ENCODE data around the gene NODAL. TPM values are rescaled to one million over a fixed set of nuclear protein-coding genes. Genes with fewer than 3 reads are reported as not detected.

The NODAL gene
- total RNA-seq, 1 experiment from 2014 or later = not detected

DNA sequence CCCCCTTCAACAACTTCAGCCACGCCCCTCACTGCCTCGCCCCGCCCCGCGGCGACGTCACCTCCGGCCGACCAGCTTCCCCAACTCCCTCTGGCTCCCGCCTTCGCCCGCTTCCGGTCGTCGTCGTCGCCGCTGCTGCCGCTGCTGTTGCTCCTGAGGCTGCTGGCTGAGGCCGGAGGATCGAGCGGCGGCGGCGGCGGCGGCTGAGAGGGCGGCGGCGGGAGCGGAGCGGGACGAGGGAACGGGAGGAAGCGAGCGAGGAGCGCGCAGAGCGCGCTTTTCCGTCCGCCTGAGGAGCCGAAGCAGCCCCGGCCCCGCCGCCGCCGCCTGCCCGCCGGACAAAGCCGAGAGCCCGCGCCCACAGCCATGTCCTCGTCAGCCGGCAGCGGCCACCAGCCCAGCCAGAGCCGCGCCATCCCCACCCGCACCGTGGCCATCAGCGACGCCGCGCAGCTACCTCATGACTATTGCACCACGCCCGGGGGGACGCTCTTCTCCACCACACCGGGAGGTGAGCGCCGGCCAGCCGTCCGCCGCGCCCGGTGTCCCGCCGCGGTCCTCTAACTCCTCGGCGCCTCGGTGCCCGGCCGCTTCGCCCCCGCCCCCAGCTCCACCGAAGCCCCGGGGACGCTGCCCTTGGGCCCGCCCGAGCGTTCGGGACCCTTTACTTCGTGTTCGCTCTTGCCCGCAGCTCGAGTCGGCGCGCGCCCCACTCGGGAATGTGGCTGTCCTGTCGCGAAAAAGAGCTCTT is 37.3 kb downstream of the NODAL start, which contains the start of gene EIF4EBP2:
Gene EIF4EBP2, plus strand, starts transcription at position 110 of the 751 bp plus-strand sequence. Its CDS starts 257 bp downstream, at position 367.
- Histone ChIP-seq H3K79me2 (ENCODE audit: low read length) (peaks cover 41% of the 10 kb centered on the region), H3K27me3 (ENCODE audit: low read length) (no peaks in the 10 kb centered on the region), H3K27ac (ENCODE audit: low read length) (peak within 1 kb of the TSS; percentile 18), H3K9me3 (ENCODE audit: low read length) (no peaks in the 10 kb centered on the region), H3K4me3 (ENCODE audit: low read length) (peak within 1 kb of the TSS; percentile 75), H3K4me2 (ENCODE audit: low read length) (peak within 1 kb of the TSS; percentile 90), H3K9me2 (replicated peaks; ENCODE audit: low read length) (no peaks in the 10 kb centered on the region), H4K20me1 (ENCODE audit: low read length) (peaks cover 34% of the 10 kb centered on the region), H2AFZ (ENCODE audit: low read length) (peak within 1 kb of the TSS; percentile 90), H3F3A (ENCODE audit: low read length, unreplicated experiment) (no peaks in the 10 kb centered on the region), H3K9ac (ENCODE audit: low read length) (peak within 1 kb of the TSS; percentile 84), H3K4me1 (ENCODE audit: insufficient read depth, low read length) (peaks cover 24% of the 10 kb centered on the region), H3K36me3 (ENCODE audit: low read depth, low read length) (no peaks in the 10 kb centered on the region)
- TF ChIP-seq, protein P1, sequence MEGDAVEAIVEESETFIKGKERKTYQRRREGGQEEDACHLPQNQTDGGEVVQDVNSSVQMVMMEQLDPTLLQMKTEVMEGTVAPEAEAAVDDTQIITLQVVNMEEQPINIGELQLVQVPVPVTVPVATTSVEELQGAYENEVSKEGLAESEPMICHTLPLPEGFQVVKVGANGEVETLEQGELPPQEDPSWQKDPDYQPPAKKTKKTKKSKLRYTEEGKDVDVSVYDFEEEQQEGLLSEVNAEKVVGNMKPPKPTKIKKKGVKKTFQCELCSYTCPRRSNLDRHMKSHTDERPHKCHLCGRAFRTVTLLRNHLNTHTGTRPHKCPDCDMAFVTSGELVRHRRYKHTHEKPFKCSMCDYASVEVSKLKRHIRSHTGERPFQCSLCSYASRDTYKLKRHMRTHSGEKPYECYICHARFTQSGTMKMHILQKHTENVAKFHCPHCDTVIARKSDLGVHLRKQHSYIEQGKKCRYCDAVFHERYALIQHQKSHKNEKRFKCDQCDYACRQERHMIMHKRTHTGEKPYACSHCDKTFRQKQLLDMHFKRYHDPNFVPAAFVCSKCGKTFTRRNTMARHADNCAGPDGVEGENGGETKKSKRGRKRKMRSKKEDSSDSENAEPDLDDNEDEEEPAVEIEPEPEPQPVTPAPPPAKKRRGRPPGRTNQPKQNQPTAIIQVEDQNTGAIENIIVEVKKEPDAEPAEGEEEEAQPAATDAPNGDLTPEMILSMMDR (conservative IDR thresholded peaks at IDR 0.05; ENCODE audit: low read depth, low read length) = no peak
- intact Hi-C loops (cut with micrococcal nuclease) = loop anchor here (10.0 kb wide), 1 partner anchor 959 kb away; no protein-coding TSS in a partner anchor
- DNase-seq (peak; percentile 99), ATAC-seq (peak; percentile 31)
- BruUV-seq (replicated peaks) = no TSS peak
- POLR2A ChIA-PET (ENCODE audit: unreplicated experiment) = interaction anchor here (0.6 to 2.3 kb wide), 7 partner anchors 11 to 228 kb away, joined by 3 to 18 read pairs (median 5); no protein-coding TSS in a partner anchor
- CTCF ChIA-PET = interaction anchor here (0.6 to 3.7 kb wide), 9 partner anchors 9 to 258 kb away, joined by 3 to 36 read pairs (median 5); partner anchors contain the start of gene TYSND1

DNA sequence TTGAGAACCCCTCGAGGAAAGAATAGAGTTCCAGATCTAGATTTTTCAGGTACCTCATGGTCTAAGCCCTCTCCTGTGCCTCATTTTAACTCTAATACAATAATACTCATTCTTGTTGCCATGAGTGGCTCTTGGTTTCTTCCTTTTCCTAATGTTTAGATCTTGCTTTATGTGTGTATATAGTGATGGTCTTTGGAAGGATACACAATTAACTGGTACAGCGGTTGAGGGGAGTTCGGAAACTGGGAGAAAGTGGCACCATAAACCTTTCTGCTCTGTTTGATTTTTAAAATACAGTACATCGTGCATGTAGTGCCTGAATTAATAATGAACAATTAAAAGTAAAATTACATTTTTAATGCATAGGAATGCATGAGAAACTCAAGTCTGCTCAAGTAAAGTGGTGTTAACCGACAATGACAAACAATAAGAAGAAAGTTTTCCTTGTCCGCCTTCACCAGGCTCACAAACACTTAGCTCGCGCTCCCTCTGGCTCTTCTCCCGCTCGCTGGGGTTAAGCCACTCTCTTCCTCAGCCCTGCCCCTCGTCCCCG is 37.9 kb downstream of the NODAL start:
- no peaks in the 10 kb centered on the region for H3F3A ChIP-seq (ENCODE audit: low read length, unreplicated experiment)
- H3K9me3 ChIP-seq (ENCODE audit: low read length) = no peaks in the 10 kb centered on the region
- no peaks in the 10 kb centered on the region for H3K9me2 ChIP-seq (replicated peaks; ENCODE audit: low read length)
- ATAC-seq = peak; percentile 79
- TF ChIP-seq EZH2 (IDR thresholded peaks at IDR 0.05; ENCODE audit: low read length, unreplicated experiment) (no peak), EZH2phosphoT487 (IDR thresholded peaks at IDR 0.05; ENCODE audit: borderline replicate concordance, low read length) (no peak)
- TF ChIP-seq, protein P1 (conservative IDR thresholded peaks at IDR 0.05; ENCODE audit: low read depth, low read length) = no peak
- H3K27me3 ChIP-seq (ENCODE audit: low read length) = no peaks in the 10 kb centered on the region
- peaks cover 28% of the 10 kb centered on the region for H4K20me1 ChIP-seq (ENCODE audit: low read length)
- peak overlapping the region; percentile 90 for H3K4me2 ChIP-seq (ENCODE audit: low read length)
- H3K79me2 ChIP-seq (ENCODE audit: low read length) = peaks cover 35% of the 10 kb centered on the region
- no peaks in the 10 kb centered on the region for H3K36me3 ChIP-seq (ENCODE audit: low read depth, low read length)
- H3K4me1 ChIP-seq (ENCODE audit: insufficient read depth, low read length) = peaks cover 24% of the 10 kb centered on the region
- H3K4me3 ChIP-seq (ENCODE audit: low read length) = peak overlapping the region; percentile 75
- BruUV-seq (replicated peaks) = TSS peak; percentile 54
- ChIA-PET CTCF (interaction anchor here (0.6 to 3.7 kb wide), 8 partner anchors 9 to 257 kb away, joined by 3 to 36 read pairs (median 5); partner anchors contain the start of gene TYSND1), POLR2A (ENCODE audit: unreplicated experiment) (interaction anchor here (0.6 to 2.3 kb wide), 7 partner anchors 10 to 213 kb away, joined by 3 to 18 read pairs (median 4); no protein-coding TSS in a partner anchor)
- peak overlapping the region; percentile 84 for H3K9ac ChIP-seq (ENCODE audit: low read length)
- intact Hi-C loops (cut with micrococcal nuclease) = loop anchor here (1.0 to 10.0 kb wide), 2 partner anchors 21 to 959 kb away; partner anchors contain the start of gene LRRC20
- peak overlapping the region; percentile 90 for H2AFZ ChIP-seq (ENCODE audit: low read length)
- H3K27ac ChIP-seq (ENCODE audit: low read length) = no peak overlapping the region
- DNase-seq = no peak
